GM23338 (cell line): ENCODE measurements around the gene FXYD6. TPM values are rescaled to one million over a fixed set of nuclear protein-coding genes. Genes with fewer than 3 reads are reported as not detected.

ENCODE experiments used
- ATAC-seq: fragments of 200-7000 bp; cut with Tn5 transposase; 3 replicates; pipeline ENCODE4 v1.9.1; 2020
- DNase-seq: peaks from one replicate; pipeline ENCODE4 v3.0.0-alpha.2; 2015; ENCODE audit warnings: low spot score
- H2AFZ ChIP-seq: fragments of 200-600 bp; sonication (generic); 2 replicates; pipeline ENCODE4 v1.8.0; 2016; ENCODE audit warnings: antibody characterized with exemption, mild to moderate bottlenecking, moderate library complexity
- H3F3A ChIP-seq: fragments of 200-600 bp; sonication (generic); replicated peaks from 2 replicates; pipeline ENCODE4 v1.8.0; 2017; ENCODE audit warnings: antibody characterized with exemption, mixed run types, low read depth
- H3K27ac ChIP-seq: fragments of 200-600 bp; sonication (generic); 2 replicates; pipeline ENCODE4 v1.6.1; 2016; ENCODE audit warnings: low read depth
- H3K27me3 ChIP-seq: fragments of 200-600 bp; sonication (generic); 2 replicates; pipeline ENCODE4 v1.8.0; 2016; ENCODE audit warnings: mild to moderate bottlenecking, mixed run types, moderate library complexity; ENCODE audit not compliant: insufficient read depth
- H3K36me3 ChIP-seq: fragments of 200-600 bp; sonication (generic); 2 replicates; pipeline ENCODE4 v1.8.0; 2016; ENCODE audit warnings: mild to moderate bottlenecking; ENCODE audit not compliant: insufficient read depth
- H3K4me1 ChIP-seq: fragments of 200-600 bp; sonication (generic); 2 replicates; pipeline ENCODE4 v1.8.0; 2016; ENCODE audit warnings: mild to moderate bottlenecking, moderate library complexity; ENCODE audit not compliant: insufficient read depth
- H3K4me2 ChIP-seq: fragments of 200-600 bp; sonication (generic); 2 replicates; pipeline ENCODE4 v1.7.1; 2017; ENCODE audit warnings: mixed run types
- H3K4me3 ChIP-seq: fragments of 200-600 bp; sonication (generic); 2 replicates; pipeline ENCODE4 v1.6.1; 2016; ENCODE audit warnings: mixed run types
- H3K79me2 ChIP-seq: fragments of 200-600 bp; sonication (generic); replicated peaks from 2 replicates; pipeline ENCODE4 v1.8.0; 2017; ENCODE audit warnings: mild to moderate bottlenecking; ENCODE audit not compliant: insufficient read depth
- H3K9me2 ChIP-seq: fragments of 200-600 bp; sonication (generic); 2 replicates; pipeline ENCODE4 v1.8.0; 2017; ENCODE audit not compliant: insufficient read depth
- H4K20me1 ChIP-seq: fragments of 200-600 bp; sonication (generic); replicated peaks from 2 replicates; pipeline ENCODE4 v1.8.0; 2017; ENCODE audit warnings: mild to moderate bottlenecking; ENCODE audit not compliant: insufficient read depth
- H3K27ac Mint-ChIP-seq: 2 replicates; pipeline ENCODE4 v1.8.0; 2020; ENCODE audit warnings: inconsistent platforms, mild to moderate bottlenecking, moderate library complexity, mixed read lengths
- H3K27me3 Mint-ChIP-seq: 3 replicates; pipeline ENCODE4 v1.8.0; 2022; ENCODE audit warnings: low read depth, mild to moderate bottlenecking, moderate library complexity, mixed read lengths, inconsistent platforms; ENCODE audit not compliant: insufficient read depth, poor library complexity
- H3K36me3 Mint-ChIP-seq: 3 replicates; pipeline ENCODE4 v1.8.0; 2021; ENCODE audit warnings: low read depth, mild to moderate bottlenecking, inconsistent platforms, moderate library complexity, mixed read lengths
- H3K4me1 Mint-ChIP-seq: 3 replicates; pipeline ENCODE4 v1.8.0; 2020; ENCODE audit warnings: mild to moderate bottlenecking, inconsistent platforms, mixed read lengths
- H3K4me3 Mint-ChIP-seq: 3 replicates; pipeline ENCODE4 v1.8.0; 2021; ENCODE audit warnings: moderate library complexity, mild to moderate bottlenecking, inconsistent platforms, mixed read lengths
- H3K9me3 Mint-ChIP-seq: 3 replicates; pipeline ENCODE4 v1.8.0; 2020; ENCODE audit warnings: moderate library complexity, mild to moderate bottlenecking, inconsistent platforms, mixed read lengths
- ETS1 ChIP-seq: IDR thresholded peaks from 2 replicates; pipeline ENCODE4 v1.6.1; 2016; ENCODE audit warnings: antibody characterized with exemption
- EZH2 ChIP-seq: fragments of 200-600 bp; sonication (generic); IDR thresholded peaks from one replicate; pipeline ENCODE4 v1.8.0; 2017; ENCODE audit warnings: antibody characterized with exemption, mild to moderate bottlenecking, low read depth; ENCODE audit not compliant: unreplicated experiment
- POLR2AphosphoS5 ChIP-seq: IDR thresholded peaks from 2 replicates; pipeline ENCODE4 v1.6.1; 2016; ENCODE audit warnings: antibody characterized with exemption, low read depth
- REST ChIP-seq: IDR thresholded peaks from one replicate; pipeline ENCODE4 v1.6.1; 2018; ENCODE audit warnings: antibody characterized with exemption; ENCODE audit not compliant: unreplicated experiment
- ZNF114 ChIP-seq: fragments of 250-450 bp; sonication (Bioruptor Pico); IDR thresholded peaks from 2 replicates; pipeline ENCODE4 v1.5.0; 2020; ENCODE audit warnings: mild to moderate bottlenecking, moderate library complexity
- ZNF462 ChIP-seq: fragments of 250-450 bp; sonication (Bioruptor Pico); IDR thresholded peaks from 2 replicates; pipeline ENCODE4 v1.5.0; 2020; ENCODE audit warnings: mild to moderate bottlenecking, moderate library complexity
- polyA plus RNA-seq: library from polyadenylated mRNA; unstranded; fragments of >200 nt; fragmentation: Nextera tagmentation; extraction: Ambion mirVana; gene quantifications from 2 replicates; pipeline ENCODE4 v1.2.1, GENCODE V29; 2016
- total RNA-seq: library from RNA; depleted of rRNA; stranded (reverse); fragments of >200 nt; shearing (Covaris generic); gene quantifications from 2 replicates; pipeline ENCODE4 v1.2.3, GENCODE V29; 2014

FXYD6 gene
- total and polyA plus RNA-seq, 2 experiments from 2014 or later, result 26.2 to 30.7 TPM

- peaks cover 13% of the 10 kb centered on the region for H3K4me1 ChIP-seq
- H3K27me3 ChIP-seq, result peaks cover 22% of the 10 kb centered on the region
- H3K27ac ChIP-seq, result no peak overlapping the region
- Mint-ChIP-seq H3K9me3 (no peaks in the 10 kb centered on the region), H3K36me3 (no peaks in the 10 kb centered on the region), H3K4me1 (peaks cover 26% of the 10 kb centered on the region), H3K27me3 (peaks cover 3% of the 10 kb centered on the region), H3K4me3 (no peak overlapping the region), H3K27ac (no peak overlapping the region)
- H3K36me3 ChIP-seq, result no peaks in the 10 kb centered on the region
- no peak for ATAC-seq
- no peaks in the 10 kb centered on the region for H3F3A ChIP-seq
- H3K4me2 ChIP-seq, result no peak overlapping the region; the same call in 1 of the 2 replicates
- no peak for DNase-seq
- H2AFZ ChIP-seq, result no peak overlapping the region
- no peaks in the 10 kb centered on the region for H3K9me2 ChIP-seq
- H3K4me3 ChIP-seq, result no peak overlapping the region
- H4K20me1 ChIP-seq, result no peaks in the 10 kb centered on the region
- TF ChIP-seq ETS1, result no peak
- TF ChIP-seq ZNF462 (CRISPR knock-in tag), result no peak
- no peak for TF ChIP-seq REST
- no peak for TF ChIP-seq EZH2
- no peak for TF ChIP-seq ZNF114 (CRISPR knock-in tag)
- no peak for TF ChIP-seq POLR2AphosphoS5
- no peaks in the 10 kb centered on the region for H3K79me2 ChIP-seq
Observed at GRCh38 chr11:117882311-117882905, 6.0 kb upstream of the FXYD6 start.
